Upper lobe of right lung (tissue), 1 donor: Measurements from ENCODE around the gene FCHO2. TPM values are rescaled to one million over a fixed set of nuclear protein-coding genes. Genes with fewer than 3 reads are reported as not detected.

Experiments used
- ATAC-seq: fragments of 200-7000 bp; cut with Tn5 transposase; one replicate; pipeline ENCODE4 v1.9.1; 2020; ENCODE audit warnings: mild to moderate bottlenecking, moderate library complexity
- DNase-seq: peaks from one replicate; pipeline ENCODE4 v3.0.0-alpha.2; 2020
- H3K27ac ChIP-seq: fragments of 200-600 bp; one replicate; pipeline ENCODE4 v1.8.0; 2022
- H3K27me3 ChIP-seq: fragments of 200-600 bp; one replicate; pipeline ENCODE4 v1.8.0; 2022; ENCODE audit warnings: mild to moderate bottlenecking
- H3K36me3 ChIP-seq: fragments of 200-600 bp; one replicate; pipeline ENCODE4 v1.8.0; 2022
- H3K4me1 ChIP-seq: fragments of 200-600 bp; one replicate; pipeline ENCODE4 v1.8.0; 2022
- H3K4me3 ChIP-seq: fragments of 200-600 bp; one replicate; pipeline ENCODE4 v1.8.0; 2022; ENCODE audit warnings: mild to moderate bottlenecking
- H3K9me3 ChIP-seq: fragments of 200-600 bp; one replicate; pipeline ENCODE4 v1.8.0; 2022
- intact Hi-C: fragments of 100-400 bp; cut with DNase I; formaldehyde crosslinking; loops from one replicate; pipeline ENCODE4 v1.11.0; 2022
- total RNA-seq: library from RNA; stranded (reverse); fragmentation: NEBNext Ultra II Directional; extraction: Animal tissue kit (Norgen Biotek cat#: 25700); gene quantifications from one replicate; pipeline ENCODE4 v1.2.1, GENCODE V29; 2021
- TF ChIP-seq, protein P1 (sequence below): fragments of 200-600 bp; IDR thresholded peaks from one replicate; pipeline ENCODE4 v1.8.0; 2022; ENCODE audit warnings: antibody characterized with exemption
- donor health status: DM: no; HTN: yes; CAD: no; lungs with severe emphysema.

Gene FCHO2
- total RNA-seq, 1 donor from 2014 or later: 83.9 TPM

DNA sequence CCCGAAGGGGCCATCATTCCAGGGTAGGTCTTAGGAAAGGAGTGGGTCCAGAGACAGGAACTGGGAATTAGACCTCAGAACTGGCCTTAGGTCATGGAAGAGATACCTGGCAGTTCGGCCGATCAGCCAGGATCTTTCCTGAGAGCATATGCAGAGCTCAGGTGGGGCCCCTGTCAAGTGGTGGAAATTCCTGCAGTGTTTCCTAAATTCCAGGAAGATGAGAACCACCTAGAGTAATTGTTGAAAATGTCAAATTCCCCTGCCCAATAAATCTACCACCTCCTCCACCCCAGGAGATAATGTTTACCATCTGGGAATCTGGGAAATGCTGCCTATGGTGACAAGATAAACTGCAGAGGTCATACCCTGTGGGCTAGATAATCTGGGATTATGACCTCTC, 179.2 kb downstream of the FCHO2 start:
- TF ChIP-seq, protein P1, sequence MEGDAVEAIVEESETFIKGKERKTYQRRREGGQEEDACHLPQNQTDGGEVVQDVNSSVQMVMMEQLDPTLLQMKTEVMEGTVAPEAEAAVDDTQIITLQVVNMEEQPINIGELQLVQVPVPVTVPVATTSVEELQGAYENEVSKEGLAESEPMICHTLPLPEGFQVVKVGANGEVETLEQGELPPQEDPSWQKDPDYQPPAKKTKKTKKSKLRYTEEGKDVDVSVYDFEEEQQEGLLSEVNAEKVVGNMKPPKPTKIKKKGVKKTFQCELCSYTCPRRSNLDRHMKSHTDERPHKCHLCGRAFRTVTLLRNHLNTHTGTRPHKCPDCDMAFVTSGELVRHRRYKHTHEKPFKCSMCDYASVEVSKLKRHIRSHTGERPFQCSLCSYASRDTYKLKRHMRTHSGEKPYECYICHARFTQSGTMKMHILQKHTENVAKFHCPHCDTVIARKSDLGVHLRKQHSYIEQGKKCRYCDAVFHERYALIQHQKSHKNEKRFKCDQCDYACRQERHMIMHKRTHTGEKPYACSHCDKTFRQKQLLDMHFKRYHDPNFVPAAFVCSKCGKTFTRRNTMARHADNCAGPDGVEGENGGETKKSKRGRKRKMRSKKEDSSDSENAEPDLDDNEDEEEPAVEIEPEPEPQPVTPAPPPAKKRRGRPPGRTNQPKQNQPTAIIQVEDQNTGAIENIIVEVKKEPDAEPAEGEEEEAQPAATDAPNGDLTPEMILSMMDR: no peak
- intact Hi-C loops: no loop called here
- no peak for ATAC-seq
- Histone ChIP-seq H3K27ac (no peak overlapping the region), H3K27me3 (peaks cover 7% of the 10 kb centered on the region), H3K36me3 (no peaks in the 10 kb centered on the region), H3K4me1 (no peaks in the 10 kb centered on the region), H3K4me3 (no peak overlapping the region), H3K9me3 (no peaks in the 10 kb centered on the region)
- no peak for DNase-seq

DNA sequence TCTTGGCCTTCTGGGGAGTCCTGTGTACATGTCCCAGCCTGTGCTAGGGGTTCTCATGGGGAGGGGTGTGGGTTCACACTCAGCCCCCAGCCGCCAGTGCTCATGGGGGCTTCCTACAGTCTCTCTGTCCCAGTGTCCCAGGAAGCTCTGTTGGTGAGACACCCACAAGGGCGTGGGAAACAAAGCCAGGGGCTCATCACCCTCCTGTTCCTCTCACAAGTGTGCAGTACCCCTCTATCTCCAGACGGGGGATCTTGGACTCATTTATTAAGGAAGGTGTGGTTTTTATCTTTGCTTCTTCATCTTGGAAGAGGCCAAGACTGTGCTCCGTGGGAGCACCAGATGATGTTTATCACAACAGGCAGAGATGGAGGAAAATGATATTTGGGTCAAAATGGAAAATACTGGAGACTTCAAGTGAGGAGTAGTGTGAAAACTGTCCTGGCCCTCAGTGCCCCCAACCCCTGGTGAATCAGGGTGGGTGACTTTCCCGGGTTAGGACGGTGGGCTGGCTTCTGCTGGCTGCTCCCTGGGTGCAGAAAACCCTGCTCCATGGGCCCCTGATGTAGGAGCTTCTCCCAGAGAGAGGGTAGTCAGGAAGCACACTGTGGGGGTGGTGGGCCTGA, 179.7 kb downstream of the FCHO2 start:
- Histone ChIP-seq H3K36me3 (no peaks in the 10 kb centered on the region), H3K4me1 (no peaks in the 10 kb centered on the region), H3K9me3 (no peaks in the 10 kb centered on the region), H3K27me3 (peaks cover 7% of the 10 kb centered on the region), H3K4me3 (no peak overlapping the region), H3K27ac (no peak overlapping the region)
- TF ChIP-seq, protein P1: peak; percentile 20
- no peak for DNase-seq
- intact Hi-C loops: no loop called here
- ATAC-seq: no peak

DNA sequence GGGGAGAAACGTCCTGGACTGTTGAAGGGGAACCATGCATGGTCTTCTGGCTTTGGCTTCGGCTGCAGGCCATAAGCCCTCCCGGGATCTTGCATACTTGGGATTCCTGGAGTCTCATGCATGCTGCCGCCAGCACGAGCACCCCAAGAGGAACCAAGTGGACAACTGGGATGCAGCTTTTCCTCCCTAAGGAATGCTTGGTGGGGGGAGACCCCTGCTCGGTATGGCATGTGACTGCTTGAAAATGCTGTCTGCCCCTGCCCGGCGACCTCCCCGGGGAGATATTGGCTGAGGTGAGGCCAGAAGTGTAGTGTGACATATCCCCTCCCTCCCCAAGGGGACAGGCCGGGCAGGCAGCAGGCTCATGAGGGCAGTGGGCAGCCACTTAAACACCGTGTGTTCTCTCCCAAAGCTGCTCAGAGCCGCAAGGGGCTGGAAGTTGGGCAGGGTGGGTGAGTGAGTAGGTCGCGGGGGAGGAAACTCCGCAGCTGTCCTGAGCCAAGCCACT, 180.3 kb downstream of the FCHO2 start:
- Histone ChIP-seq H3K27ac (no peak overlapping the region), H3K9me3 (no peaks in the 10 kb centered on the region), H3K4me1 (no peaks in the 10 kb centered on the region), H3K36me3 (no peaks in the 10 kb centered on the region), H3K4me3 (no peak overlapping the region), H3K27me3 (peaks cover 7% of the 10 kb centered on the region)
- DNase-seq: no peak
- peak; percentile 21 for ATAC-seq
- intact Hi-C loops: no loop called here
- TF ChIP-seq, protein P1: no peak

DNA sequence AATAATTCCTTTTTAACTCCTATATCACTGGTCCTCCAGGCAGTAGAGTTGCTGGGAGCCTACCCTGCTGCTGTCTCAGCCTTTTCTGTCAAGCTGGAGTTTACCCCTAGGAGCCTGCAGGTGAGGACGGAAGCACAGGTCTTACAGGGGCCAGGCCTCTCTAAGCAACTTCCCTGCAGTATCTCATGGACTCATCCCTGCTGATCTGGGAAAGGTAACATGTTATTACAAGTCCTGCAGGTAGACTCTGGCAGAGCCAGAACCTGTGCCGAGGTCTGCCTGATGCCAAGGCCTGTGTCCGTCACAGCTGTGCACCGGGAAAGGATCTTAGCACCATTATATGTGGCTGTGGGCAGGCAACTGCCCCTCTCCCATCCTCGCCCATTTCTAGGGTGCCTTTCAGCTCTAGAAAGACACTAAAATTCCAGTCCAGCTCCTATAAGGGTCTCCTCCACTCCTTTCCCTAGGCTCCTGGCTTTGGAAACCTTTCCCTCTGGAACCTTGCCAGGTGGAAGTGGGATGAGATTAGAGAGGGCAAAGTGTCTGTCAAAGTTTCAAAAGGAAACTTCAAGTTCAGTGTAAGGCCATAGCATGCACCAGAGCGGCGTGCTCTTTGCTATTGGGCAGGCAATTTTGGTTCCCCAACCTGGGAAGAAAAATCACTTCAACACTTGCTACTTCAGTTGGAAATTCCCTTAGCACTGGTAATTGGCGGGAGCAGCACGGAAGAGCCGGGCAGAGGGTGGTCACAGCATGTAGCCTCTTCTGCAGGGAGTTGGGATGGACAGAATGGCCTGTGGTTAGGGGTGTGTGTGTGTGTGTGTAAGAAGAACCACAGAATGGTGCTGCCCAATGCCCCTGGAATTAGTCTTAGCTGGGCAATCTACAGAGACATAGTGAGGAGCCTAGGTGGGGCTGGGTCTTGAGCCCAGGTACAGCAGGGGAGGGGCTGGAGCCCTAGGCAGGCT, 182.0 kb downstream of the FCHO2 start:
- TF ChIP-seq, protein P1: no peak
- Histone ChIP-seq H3K9me3 (no peaks in the 10 kb centered on the region), H3K27ac (no peak overlapping the region), H3K4me1 (no peaks in the 10 kb centered on the region), H3K36me3 (no peaks in the 10 kb centered on the region), H3K27me3 (peaks cover 7% of the 10 kb centered on the region), H3K4me3 (no peak overlapping the region)
- DNase-seq: no peak
- intact Hi-C loops: no loop called here
- ATAC-seq: no peak

DNA sequence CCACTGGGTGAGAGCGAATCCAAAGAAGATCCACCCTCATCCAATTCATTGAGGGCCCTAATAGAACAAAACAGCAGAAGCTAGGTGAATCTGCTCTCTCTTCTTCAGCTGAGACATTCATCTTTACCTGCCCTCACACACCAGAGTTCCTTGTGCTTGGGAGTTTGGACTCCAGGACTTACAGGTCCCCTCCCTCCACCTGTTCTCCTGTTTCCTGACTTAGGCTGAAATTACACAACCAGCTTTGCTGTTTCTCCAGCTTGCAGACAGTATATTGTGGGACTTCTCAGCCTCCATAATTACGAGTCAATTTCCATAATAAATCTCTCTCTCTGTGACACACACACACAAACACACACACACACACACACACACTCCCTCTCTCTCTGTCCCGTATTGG, 183.6 kb downstream of the FCHO2 start:
- TF ChIP-seq, protein P1: no peak
- H3K4me1 ChIP-seq: no peaks in the 10 kb centered on the region
- no peaks in the 10 kb centered on the region for H3K9me3 ChIP-seq
- no peak for DNase-seq
- no peak overlapping the region for H3K4me3 ChIP-seq
- no peak overlapping the region for H3K27ac ChIP-seq
- no peaks in the 10 kb centered on the region for H3K36me3 ChIP-seq
- peaks cover 7% of the 10 kb centered on the region for H3K27me3 ChIP-seq
- ATAC-seq: no peak
- intact Hi-C loops: no loop called here

Other genes with a start within 250 kb of the FCHO2 start
- gene TNPO1, start 139.4 kb upstream of the FCHO2 start, total RNA-seq: 106 TPM
- gene TMEM171, start 164.5 kb downstream of the FCHO2 start, total RNA-seq: 0.43 TPM
- gene TMEM174, start 217.2 kb downstream of the FCHO2 start, total RNA-seq: not detected